Vagina (tissue), 2 donors: ENCODE data around the gene ZNF107. TPM values are rescaled to one million over a fixed set of nuclear protein-coding genes. Genes with fewer than 3 reads are reported as not detected.

Source experiments
- DNase-seq, 2 donors: peaks; one replicate each; pipeline ENCODE4 v3.0.0-alpha.2; 2017; ENCODE audit errors: extremely low spot score in 2 of 2
- H3K27ac ChIP-seq: fragments of 200-600 bp; sonication (generic); one replicate; pipeline ENCODE4 v1.5.1; 2019
- H3K27me3 ChIP-seq: fragments of 200-600 bp; sonication (generic); one replicate; pipeline ENCODE4 v1.5.1; 2019
- H3K36me3 ChIP-seq, 2 donors: fragments of 200-600 bp; sonication (generic); one replicate each; pipeline ENCODE4 v1.5.1; 2017 to 2019
- H3K4me1 ChIP-seq: fragments of 200-600 bp; sonication (generic); one replicate; pipeline ENCODE4 v1.5.1; 2019
- H3K4me3 ChIP-seq, 2 donors: fragments of 200-600 bp; sonication (generic); 1 replicate in 1 of 2; 2 replicates in 1 of 2; pipeline ENCODE4 v1.5.1; 2016 to 2019
- H3K9me3 ChIP-seq: fragments of 200-600 bp; sonication (generic); one replicate; pipeline ENCODE4 v1.5.1; 2019
- POLR2A ChIP-seq, 2 donors: fragments of 450-650 bp; IDR thresholded peaks; one replicate each; pipeline ENCODE4 v1.6.1; 2017; ENCODE audit warnings: antibody characterized with exemption in 2 of 2, mild to moderate bottlenecking in 2 of 2, moderate library complexity in 2 of 2
- POLR2AphosphoS5 ChIP-seq, 2 donors: sonication (generic); formaldehyde crosslinking; IDR thresholded peaks; one replicate each; pipeline ENCODE4 v1.9.0; 2017; ENCODE audit warnings: antibody characterized with exemption in 2 of 2, mild to moderate bottlenecking in 2 of 2, low read depth in 1 of 2; ENCODE audit not compliant: insufficient read depth in 1 of 2
- intact Hi-C: fragments of 100-400 bp; cut with DNase I; formaldehyde crosslinking; loops from one replicate; pipeline ENCODE4 v1.15.1; 2023
- total RNA-seq: library from RNA; depleted of rRNA; stranded (reverse); fragments of >200 nt; gene quantifications from one replicate; pipeline ENCODE4 v1.2.3, GENCODE V29; 2016
- TF ChIP-seq, protein P1 (sequence below), 3 experiments: fragments of 450-650 bp in 2 of 3; fragments of 200-600 bp in 1 of 3; sonication (generic) in 1 of 3; IDR thresholded peaks; one replicate each; pipeline ENCODE4 v1.5.1; 2017 to 2019; ENCODE audit warnings: antibody characterized with exemption in 3 of 3, mild to moderate bottlenecking in 2 of 3, moderate library complexity in 2 of 3

The ZNF107 gene
- total RNA-seq, 1 donor from 2014 or later: 9.3 TPM

DNA sequence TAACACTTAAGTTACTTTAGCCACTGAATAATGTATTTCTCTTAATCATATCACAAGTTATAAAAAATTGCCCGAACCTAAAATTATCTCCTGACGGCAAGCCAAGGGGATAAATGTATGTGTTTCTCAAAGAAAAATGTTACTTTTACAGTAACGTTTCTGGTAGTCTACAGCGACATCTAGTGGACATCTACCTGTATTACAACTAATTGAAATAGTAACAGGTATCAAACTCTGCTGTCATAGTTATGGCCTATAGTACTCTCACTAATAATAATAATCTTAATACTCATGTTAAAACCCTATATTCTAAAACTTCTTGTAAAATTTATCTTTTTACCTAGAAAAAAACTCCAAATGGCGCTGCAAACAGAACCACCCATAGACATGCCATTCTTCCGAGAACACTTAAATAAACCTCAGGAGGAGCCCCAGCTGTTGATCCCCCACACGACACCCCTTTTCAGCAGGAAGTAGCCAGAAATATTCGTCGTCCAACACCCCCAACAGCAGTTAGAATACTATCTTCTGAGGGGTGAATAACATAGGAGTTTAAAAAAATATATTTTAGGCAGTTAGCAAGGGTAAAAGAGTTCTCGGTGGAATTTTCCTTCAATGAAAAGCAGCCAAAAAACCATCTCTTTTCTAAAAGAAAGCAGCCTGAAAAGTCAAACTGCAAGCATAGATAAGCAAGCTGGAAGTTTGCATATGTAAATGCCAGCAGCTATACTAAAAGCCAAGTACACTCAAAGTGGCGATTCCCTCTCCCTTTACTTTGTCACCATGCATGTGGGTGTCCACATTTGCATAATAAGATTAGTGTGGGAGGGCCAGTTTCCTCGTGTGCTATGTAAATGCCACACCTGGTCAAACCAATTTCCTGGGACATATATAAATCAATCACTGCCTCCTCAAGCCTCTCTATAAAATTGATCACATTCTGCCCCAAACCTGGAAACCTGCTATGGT is 40.5 kb upstream of the ZNF107 start:
- Histone ChIP-seq H3K4me3 (no peak overlapping the region), H3K9me3 (no peaks in the 10 kb centered on the region), H3K27ac (no peak overlapping the region), H3K4me1 (no peaks in the 10 kb centered on the region), H3K36me3 (no peaks in the 10 kb centered on the region), H3K27me3 (no peaks in the 10 kb centered on the region)
- no peak for DNase-seq
- TF ChIP-seq, protein P1, sequence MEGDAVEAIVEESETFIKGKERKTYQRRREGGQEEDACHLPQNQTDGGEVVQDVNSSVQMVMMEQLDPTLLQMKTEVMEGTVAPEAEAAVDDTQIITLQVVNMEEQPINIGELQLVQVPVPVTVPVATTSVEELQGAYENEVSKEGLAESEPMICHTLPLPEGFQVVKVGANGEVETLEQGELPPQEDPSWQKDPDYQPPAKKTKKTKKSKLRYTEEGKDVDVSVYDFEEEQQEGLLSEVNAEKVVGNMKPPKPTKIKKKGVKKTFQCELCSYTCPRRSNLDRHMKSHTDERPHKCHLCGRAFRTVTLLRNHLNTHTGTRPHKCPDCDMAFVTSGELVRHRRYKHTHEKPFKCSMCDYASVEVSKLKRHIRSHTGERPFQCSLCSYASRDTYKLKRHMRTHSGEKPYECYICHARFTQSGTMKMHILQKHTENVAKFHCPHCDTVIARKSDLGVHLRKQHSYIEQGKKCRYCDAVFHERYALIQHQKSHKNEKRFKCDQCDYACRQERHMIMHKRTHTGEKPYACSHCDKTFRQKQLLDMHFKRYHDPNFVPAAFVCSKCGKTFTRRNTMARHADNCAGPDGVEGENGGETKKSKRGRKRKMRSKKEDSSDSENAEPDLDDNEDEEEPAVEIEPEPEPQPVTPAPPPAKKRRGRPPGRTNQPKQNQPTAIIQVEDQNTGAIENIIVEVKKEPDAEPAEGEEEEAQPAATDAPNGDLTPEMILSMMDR (IDR thresholded peaks at IDR 0.05): peak; percentile 58 to 66 (median 61)
- TF ChIP-seq POLR2AphosphoS5 (IDR thresholded peaks at IDR 0.05; ENCODE audit: insufficient read depth in 1 of 2, low read depth in 1 of 2): no peak
- TF ChIP-seq POLR2A (IDR thresholded peaks at IDR 0.05): no peak
- intact Hi-C loops: no loop called here

DNA sequence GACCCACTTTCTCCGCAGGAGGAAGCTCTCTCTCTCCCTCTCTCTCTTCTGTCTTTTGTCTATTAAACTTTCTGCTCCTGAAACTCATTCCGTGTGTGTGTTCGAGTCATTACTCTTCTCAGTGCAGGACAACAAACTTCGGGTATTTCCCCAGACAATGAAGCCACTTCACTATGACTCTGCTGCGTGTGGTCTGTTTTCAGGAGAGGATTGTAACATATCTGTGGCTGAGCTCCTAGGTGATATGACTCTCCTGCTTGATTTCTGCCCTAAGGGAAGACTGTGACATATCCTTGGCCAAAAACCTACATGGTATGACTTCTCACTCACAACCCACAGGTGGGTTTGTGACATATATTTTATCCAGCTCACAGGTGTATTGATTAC is 39.9 kb upstream of the ZNF107 start:
- H3K36me3 ChIP-seq: no peaks in the 10 kb centered on the region
- H3K4me3 ChIP-seq: no peak overlapping the region
- TF ChIP-seq, protein P1 (IDR thresholded peaks at IDR 0.05): no peak
- no peak for TF ChIP-seq POLR2A (IDR thresholded peaks at IDR 0.05)
- no peak for TF ChIP-seq POLR2AphosphoS5 (IDR thresholded peaks at IDR 0.05; ENCODE audit: insufficient read depth in 1 of 2, low read depth in 1 of 2)
- DNase-seq: no peak
- H3K9me3 ChIP-seq: no peaks in the 10 kb centered on the region
- H3K27ac ChIP-seq: no peak overlapping the region
- H3K4me1 ChIP-seq: no peaks in the 10 kb centered on the region
- H3K27me3 ChIP-seq: no peaks in the 10 kb centered on the region
- intact Hi-C loops: no loop called here

- Histone ChIP-seq H3K4me1 (no peaks in the 10 kb centered on the region), H3K9me3 (no peaks in the 10 kb centered on the region), H3K36me3 (no peaks in the 10 kb centered on the region), H3K27me3 (no peaks in the 10 kb centered on the region), H3K27ac (no peak overlapping the region), H3K4me3 (no peak overlapping the region)
- DNase-seq: no peak
- intact Hi-C loops: no loop called here
- TF ChIP-seq, protein P1 (IDR thresholded peaks at IDR 0.05): no peak
- no peak for TF ChIP-seq POLR2AphosphoS5 (IDR thresholded peaks at IDR 0.05; ENCODE audit: insufficient read depth in 1 of 2, low read depth in 1 of 2)
Measured at GRCh38 chr7:64626557-64626956, 39.4 kb upstream of the ZNF107 start.

DNA sequence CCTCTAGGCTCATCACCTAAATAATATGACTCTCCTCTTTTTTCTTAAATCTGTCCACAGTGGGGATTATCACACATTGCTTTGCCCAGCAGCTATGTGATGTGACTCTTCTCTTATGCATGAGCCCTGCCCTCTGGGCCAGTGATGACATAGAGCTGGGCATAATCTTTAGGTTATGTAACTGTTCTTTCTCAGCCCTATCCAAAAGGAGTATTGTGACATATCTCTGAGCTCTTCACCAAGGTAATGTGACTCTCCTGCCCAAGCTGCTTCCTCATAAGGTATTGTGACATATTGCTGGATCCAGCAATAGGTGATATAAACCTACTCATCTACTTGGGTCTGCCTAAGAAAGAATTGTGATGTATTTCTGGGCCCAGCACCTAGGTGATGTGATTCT is 37.7 kb upstream of the ZNF107 start:
- TF ChIP-seq POLR2AphosphoS5 (IDR thresholded peaks at IDR 0.05; ENCODE audit: insufficient read depth in 1 of 2, low read depth in 1 of 2) (no peak), POLR2A (IDR thresholded peaks at IDR 0.05) (no peak)
- TF ChIP-seq, protein P1 (IDR thresholded peaks at IDR 0.05): no peak
- Histone ChIP-seq H3K36me3 (no peaks in the 10 kb centered on the region), H3K27me3 (no peaks in the 10 kb centered on the region), H3K27ac (no peak overlapping the region), H3K4me3 (no peak overlapping the region), H3K4me1 (no peaks in the 10 kb centered on the region), H3K9me3 (no peaks in the 10 kb centered on the region)
- DNase-seq: no peak
- intact Hi-C loops: no loop called here

GRCh38 chr7:64628721-64629120 is 37.2 kb upstream of the ZNF107 start:
- intact Hi-C loops: no loop called here
- no peaks in the 10 kb centered on the region for H3K9me3 ChIP-seq

More at GRCh38 chr7:64628721-64629120, 37.2 kb upstream of the ZNF107 start:
- H3K4me1 ChIP-seq: no peaks in the 10 kb centered on the region
- no peaks in the 10 kb centered on the region for H3K27me3 ChIP-seq
- no peak for DNase-seq
- no peak overlapping the region for H3K27ac ChIP-seq
- no peak for TF ChIP-seq POLR2AphosphoS5 (IDR thresholded peaks at IDR 0.05; ENCODE audit: insufficient read depth in 1 of 2, low read depth in 1 of 2)
- TF ChIP-seq, protein P1 (IDR thresholded peaks at IDR 0.05): no peak
- TF ChIP-seq POLR2A (IDR thresholded peaks at IDR 0.05): no peak
- no peaks in the 10 kb centered on the region for H3K36me3 ChIP-seq
- no peak overlapping the region for H3K4me3 ChIP-seq
